Suprapubic skin (tissue), 3 donors: ENCODE results near the gene TOGARAM1.

ENCODE experiments used
- POLR2A ChIP-seq, 2 donors: fragments of 450-650 bp; IDR thresholded peaks; one replicate each; pipeline ENCODE4 v1.6.1; 2017; ENCODE audit warnings: antibody characterized with exemption in 2 of 2, mild to moderate bottlenecking in 2 of 2, moderate library complexity in 2 of 2
- TF ChIP-seq, protein P1 (sequence below), 2 donors: fragments of 200-600 bp in 1 of 2; fragments of 450-650 bp in 1 of 2; sonication (generic) in 1 of 2; IDR thresholded peaks; one replicate each; pipeline ENCODE4 v1.5.1; 2016 to 2019; ENCODE audit warnings: antibody characterized with exemption in 2 of 2, mild to moderate bottlenecking in 1 of 2, moderate library complexity in 1 of 2

GRCh38 chr14:44990533-44990932, 28.5 kb downstream of the TOGARAM1 start:
- TF ChIP-seq, protein P1, sequence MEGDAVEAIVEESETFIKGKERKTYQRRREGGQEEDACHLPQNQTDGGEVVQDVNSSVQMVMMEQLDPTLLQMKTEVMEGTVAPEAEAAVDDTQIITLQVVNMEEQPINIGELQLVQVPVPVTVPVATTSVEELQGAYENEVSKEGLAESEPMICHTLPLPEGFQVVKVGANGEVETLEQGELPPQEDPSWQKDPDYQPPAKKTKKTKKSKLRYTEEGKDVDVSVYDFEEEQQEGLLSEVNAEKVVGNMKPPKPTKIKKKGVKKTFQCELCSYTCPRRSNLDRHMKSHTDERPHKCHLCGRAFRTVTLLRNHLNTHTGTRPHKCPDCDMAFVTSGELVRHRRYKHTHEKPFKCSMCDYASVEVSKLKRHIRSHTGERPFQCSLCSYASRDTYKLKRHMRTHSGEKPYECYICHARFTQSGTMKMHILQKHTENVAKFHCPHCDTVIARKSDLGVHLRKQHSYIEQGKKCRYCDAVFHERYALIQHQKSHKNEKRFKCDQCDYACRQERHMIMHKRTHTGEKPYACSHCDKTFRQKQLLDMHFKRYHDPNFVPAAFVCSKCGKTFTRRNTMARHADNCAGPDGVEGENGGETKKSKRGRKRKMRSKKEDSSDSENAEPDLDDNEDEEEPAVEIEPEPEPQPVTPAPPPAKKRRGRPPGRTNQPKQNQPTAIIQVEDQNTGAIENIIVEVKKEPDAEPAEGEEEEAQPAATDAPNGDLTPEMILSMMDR (IDR thresholded peaks at IDR 0.05), result no peak
- no peak for TF ChIP-seq POLR2A (IDR thresholded peaks at IDR 0.05)
